HG03135 (cell line): Measurements from ENCODE around the gene C5.

ENCODE experiments used
- ATAC-seq: cut with Tn5 transposase; IDR thresholded peaks from one replicate; pipeline ENCODE4 v1.9.1; 2021; ENCODE audit warnings: mild to moderate bottlenecking, moderate library complexity; ENCODE audit not compliant: unreplicated experiment

C5 gene

DNA sequence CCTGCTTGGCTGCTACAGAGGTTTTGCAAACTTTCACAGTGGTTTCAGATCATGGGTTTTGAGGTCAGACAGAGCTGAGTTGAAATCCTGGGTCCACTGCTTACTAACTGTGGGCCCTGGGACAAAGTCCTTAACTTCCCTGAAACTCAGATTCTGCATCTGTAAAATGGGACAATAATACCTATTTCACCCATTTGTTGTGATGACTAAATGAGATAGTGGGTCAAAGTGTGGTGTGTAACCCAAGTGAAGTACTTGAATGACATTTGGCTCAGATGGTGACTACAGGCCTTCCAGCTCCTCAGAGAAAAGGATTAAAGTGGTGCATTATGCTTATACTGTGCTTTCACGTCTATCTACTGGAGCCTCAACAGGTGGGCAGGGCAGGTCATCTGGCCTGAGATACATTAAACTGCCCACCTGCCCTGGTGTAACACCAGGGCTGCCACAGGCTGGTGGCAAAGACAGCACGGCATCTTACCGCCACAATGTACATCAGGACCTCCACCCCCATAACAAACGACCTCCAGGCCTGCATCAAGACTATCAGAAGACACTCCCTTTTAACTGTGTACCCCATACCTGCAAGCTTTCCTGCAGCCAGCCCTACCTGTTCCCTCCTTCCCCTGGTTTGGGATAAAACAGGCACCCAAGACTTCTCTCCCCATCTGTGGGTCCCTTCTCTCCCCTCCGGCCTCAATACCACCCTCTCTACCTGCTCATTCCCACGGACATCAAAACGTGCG lies 122.6 kb downstream of the C5 start:
- ATAC-seq = no peak

DNA sequence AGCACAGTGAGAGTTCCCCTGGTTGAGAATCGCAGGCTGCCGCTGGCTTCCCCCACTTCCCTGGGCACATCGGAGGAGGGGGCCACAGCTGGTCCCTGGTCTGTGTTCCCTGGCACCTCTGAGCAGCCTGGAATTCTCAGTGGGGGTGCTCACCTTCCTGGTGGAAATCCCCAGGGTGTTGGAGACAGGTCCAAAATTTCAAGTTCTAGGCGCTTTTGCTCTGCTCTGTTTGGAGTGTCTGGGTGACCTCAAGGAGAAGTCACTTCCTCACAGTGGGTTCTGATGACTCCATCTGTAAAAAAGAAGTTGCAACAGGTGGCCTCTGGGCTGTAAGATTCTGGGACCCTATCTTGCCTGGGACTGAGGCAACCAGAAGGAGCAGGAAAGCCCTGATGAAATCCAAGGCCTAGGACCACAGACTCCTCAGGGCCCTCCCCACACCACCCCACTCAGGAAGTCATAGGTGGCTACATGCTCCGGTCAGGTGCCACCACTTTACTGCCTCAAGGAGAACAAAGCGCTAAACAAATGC lies 123.6 kb downstream of the C5 start, which contains the start of gene TRAF1:
Gene TRAF1, minus strand, starts transcription at position 400 of the 532 bp plus-strand sequence. CDS start 721 bp downstream, outside the sequence.
- peak; percentile 21 for ATAC-seq

DNA sequence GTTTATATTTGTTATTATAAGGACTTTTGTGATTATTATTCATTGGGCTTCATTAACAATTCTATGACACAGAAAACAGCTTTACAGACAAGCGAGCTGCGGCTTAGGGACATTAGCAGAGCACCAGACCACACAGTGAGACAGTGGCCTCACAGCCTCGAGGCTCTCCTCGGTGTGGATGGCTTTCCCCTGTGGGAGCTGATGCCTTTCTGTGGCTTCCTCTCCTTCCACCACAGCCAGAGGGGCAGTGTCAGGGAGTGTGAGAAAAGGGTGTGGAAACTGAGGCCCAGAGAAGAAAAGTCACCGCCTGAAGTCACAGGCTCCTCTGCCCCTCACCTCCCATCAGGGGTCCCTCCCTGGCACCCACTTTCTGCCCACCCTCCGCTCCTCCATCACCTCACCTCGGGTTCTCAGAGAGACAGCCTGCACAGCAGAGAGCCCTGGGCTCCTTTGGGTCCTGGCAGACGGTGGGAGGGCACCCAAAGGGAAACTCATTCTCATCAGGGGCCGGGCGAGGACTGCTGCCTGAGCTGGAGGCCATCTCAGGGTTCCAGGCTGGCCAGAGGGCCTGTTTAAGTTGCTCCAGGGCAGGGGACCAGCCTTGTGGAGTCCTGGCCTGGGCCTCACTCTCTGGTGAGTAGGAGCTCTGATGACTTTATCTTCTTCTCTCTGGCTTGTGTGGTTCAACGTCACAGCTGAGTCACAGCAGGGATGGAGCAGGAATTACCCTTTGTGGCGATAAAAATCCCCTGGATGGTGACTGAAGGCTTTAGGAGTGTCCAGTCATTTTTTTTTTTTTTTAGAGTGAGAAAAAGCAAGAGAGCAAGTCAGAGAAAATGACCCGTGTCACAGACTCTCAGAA lies 124.3 kb downstream of the C5 start:
- ATAC-seq = peak; percentile 33

DNA sequence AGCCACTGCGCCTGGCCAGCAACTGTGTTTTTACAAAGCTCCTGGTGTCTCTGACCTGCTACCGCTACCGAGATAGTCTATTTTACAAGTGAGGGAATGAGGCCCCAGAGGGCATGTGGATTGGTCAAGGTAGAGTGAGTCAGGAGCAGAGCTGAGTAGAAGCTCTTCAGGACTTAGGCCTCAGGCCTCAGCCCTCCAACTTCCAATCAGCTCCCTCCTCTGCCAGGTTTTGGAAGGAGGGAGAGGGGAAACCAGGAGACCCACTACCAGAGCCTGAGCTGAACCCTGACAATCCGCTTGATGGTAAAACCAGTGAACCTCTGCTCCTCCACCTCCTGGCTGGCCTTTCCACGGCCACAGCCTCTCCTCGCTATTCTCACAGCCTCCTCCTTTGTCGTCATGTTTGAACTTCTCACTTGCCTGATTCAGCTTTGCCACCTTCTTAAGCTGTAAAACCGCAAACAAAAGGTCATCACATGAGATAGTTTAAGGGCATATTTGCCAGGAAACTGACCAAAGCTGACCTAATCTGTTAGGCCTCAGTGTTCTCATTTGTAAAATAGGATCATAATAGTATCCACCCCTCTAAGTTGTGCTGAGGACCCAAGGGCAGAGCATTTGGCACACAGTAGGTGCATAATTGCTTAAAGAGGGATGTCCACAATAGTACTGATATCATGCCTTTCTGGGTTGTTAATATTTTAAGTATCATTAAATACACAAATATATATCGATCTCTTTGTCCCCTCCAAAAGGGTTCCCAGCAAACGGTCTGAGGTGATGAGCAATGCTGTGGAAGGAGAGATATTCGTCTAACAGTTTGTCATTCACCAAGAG lies 125.2 kb downstream of the C5 start:
- ATAC-seq = no peak

DNA sequence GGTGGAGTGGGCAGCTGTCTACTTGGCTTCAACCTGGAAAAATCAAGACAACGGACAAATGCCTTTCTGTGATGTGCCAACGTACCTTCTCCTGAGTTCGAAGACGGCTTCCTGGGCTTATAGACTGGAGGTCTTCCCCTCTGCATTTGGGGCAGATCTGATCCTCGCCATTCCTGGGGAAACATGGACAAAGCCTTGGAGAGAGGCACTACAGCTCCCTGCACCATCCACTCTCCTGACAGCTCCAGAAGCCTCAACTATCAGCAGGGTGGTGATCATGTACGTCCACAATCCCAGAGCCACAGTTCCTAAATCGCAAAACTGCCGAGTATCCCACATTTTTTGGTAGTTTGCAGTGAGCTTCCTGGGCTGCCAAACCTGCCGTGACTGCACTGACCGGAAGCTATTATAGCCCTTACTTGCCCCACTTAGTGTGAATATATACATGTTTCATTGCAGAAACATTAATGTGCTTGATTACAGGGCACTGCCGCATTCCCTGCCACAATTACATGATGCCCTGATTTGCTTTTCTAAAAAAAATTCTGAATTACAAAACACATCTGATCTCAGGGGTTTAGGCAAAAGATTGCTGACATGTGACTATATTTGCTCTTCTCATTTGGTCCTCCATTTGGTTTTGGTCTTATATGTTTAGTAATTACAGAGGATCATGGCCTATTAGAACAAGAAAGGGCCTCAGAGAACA lies 126.3 kb downstream of the C5 start:
- no peak for ATAC-seq

DNA sequence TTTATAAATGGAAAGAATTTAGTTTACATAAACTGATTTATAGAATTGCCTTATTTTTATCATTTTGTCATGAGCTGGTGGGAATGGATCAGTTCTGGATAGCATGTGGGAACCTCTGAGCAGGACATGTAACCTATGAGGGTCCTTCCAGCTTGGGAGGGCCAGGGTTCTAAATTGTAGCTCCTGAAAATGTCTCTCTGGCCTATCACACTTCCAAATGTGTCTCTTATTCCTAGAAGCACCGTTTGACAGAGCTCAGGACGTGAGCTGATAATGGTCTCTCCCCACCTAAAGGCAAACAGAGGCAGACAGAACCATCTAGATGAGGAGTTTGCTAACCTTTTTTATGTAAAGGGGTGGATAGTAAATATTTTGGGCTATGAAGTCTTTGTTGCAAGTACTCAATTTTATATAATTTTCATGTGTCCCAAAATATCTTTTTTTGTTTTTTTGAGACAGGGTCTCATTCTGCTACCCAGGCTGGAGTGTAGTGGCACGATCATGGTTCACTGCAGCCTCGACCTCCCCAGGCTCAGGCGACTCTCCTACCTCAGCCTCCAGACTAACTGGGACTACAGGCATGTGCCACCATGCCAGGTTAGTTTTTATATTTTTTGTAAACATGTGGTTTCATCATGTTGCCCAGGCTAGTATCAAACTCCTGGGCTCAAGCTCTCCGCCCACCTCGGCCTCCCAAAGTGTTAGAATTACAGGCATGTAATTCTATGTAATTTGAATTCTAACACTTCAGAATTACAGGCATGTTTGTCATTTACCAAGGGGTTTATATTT lies 127.5 kb downstream of the C5 start:
- no peak for ATAC-seq

DNA sequence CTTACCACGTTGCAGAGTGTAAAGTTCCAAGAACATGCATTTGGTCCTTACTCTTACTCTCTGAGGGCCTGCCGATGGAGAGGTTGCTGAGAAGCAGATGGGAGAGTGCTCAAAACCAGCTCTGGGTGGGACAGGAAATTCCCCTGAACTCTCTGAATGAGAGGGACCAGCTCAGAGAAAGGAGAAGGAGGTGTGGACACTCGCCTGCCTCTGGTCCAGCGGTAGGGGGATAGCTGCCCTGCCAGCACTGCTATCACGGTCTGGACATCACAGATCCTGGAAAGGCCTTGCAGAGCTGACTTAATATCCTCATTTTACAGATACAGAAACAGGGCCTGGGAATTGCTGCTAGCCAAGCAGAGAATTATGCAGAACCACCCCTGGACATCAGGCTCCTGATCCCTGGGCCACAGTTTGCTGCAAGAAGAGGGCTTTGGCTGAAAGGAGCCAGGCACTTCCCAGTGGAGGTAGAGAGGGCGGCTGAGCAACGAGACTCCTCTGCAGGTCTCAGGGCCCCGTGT lies 128.4 kb downstream of the C5 start:
- no peak for ATAC-seq

DNA sequence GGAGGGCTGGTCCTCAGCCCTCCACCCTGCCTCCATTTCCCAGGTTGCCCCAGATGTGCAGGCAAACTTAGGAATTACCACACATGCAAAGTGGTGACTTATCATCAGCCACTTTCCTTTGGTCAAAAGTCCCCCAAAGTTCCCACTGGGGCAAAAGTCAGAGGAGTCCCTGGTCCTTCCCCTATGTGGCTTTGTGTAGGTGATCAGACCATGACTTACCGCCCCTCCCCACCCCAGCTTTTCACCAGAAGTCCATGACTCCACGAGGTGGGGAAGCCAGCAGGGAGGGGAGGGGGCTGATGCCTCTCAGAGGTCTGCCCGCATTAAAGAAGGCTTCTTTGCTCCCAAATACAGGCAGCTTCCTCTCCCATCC lies 129.3 kb downstream of the C5 start:
- ATAC-seq = no peak

DNA sequence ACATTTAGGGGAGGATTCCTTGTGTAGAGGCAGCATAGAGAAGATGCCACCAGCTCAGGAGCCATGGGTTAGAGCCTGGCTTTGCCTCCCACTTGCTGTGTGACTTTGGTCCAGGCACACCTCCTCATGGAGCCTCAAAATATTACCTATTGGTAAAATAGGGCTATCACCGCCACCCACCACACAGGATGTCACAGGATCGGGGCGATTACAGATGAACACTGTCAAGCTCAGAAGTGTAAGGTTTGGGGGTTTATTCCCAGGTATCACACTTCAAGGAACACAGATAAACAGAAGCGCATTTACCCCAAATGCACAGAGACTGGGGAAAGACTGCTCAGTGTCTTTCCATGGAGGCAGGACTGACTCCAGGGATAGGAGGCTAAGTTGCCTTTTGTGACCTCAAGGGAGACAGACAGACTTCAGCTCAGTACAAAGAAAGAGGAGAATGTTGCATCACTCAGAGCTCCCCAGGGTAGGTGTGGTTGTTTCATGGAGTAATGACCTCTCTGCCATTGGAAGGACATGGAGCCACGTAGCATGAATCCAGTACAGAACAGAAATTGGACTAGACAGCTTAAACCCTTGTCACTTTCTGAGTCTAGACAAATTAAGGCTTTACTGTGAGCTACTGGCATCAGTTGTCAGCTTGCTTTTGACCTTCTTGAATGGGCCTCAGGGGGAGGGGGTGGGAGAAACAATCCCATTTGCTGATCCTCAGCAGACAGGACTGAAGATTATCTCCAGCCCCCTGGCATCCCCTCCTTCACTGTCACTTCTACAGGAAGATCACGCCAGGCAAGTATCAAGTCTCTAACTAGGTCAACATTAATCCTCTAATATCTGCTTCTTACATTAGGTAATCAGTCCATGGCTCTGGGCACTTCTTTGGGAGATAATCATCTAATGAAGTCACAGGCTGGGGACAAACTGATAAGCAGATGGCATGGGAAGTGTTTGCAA lies 130.0 kb downstream of the C5 start:
- no peak for ATAC-seq

DNA sequence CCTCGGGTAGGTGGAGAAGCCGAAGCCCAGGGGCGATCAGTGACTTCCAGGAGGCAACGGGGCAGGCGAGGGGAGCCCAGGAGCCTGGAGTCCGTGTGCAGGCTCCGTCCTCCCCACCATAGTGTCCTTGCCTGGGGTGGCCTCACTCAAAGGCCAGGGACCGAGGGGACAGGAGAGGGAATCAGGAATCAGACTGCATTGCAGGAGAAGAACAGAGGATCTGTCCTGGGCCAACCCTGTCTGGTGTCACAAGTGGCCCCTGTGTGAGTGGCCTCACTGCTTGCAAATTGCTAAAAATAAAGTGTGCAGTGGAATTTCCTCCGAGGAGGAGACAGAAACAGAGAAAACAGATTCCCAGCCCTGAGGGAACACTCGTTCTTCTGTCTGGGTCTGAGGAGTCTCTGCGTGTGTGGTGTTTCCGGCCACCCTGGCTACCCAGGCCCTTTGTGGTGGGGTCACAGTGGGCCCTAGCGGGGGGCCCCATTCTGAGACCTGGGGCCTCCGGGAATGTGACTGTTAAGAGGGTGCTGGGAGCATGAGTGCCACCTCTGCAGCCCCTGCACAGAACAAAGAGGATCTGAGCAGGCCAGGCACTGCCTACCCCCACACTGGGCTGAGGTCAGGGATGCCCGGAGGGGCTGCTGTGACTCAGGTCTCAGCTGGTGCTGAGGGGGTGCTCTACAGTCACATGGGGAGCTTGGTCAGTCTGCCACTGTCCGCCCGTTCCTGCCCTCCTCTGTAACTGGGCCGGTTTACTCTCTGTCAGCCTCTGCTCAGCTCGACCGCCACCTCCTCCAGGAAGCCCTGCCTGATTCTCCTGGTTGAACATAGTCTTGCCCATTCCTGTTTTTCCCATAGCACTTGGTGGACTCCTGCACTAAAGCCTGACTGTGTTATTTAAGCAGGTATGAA lies 130.9 kb downstream of the C5 start:
- ATAC-seq = no peak

DNA sequence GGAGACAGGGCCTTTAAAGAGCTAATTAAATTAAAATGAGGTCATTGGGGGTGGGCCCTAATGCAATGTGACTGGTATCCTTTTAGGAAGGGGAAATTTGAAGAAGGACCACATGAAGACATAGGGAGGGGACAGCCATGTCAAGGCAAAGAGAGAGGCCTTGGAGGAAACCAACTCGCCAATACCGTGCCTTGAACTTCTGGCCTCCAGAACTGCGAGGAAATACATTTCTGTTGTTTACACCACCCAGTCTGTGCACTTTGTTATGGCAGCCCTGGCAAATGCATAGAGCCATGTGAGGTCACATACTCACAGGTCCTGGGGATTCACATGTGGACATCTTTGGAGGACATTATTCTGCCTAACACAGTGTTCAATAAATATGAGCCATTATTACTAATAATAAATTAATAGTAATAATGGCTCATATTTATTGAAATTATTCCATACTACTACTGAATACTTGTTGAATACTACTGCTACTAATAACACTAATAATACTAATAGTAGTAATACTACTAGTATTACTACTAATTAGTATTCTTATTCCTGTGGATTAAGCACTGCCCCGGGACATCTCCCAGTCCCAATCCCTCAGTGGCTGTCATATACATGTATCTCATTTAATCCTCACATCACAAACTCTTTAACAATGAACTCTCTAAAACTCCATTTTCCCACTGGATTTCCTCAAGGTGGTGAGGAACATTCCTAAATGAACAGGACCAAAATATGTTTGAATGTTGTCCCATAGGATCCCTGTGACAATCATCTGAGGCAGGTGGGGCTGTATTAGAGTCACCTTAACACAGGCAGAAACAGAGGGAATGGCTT lies 131.9 kb downstream of the C5 start:
- ATAC-seq = no peak

DNA sequence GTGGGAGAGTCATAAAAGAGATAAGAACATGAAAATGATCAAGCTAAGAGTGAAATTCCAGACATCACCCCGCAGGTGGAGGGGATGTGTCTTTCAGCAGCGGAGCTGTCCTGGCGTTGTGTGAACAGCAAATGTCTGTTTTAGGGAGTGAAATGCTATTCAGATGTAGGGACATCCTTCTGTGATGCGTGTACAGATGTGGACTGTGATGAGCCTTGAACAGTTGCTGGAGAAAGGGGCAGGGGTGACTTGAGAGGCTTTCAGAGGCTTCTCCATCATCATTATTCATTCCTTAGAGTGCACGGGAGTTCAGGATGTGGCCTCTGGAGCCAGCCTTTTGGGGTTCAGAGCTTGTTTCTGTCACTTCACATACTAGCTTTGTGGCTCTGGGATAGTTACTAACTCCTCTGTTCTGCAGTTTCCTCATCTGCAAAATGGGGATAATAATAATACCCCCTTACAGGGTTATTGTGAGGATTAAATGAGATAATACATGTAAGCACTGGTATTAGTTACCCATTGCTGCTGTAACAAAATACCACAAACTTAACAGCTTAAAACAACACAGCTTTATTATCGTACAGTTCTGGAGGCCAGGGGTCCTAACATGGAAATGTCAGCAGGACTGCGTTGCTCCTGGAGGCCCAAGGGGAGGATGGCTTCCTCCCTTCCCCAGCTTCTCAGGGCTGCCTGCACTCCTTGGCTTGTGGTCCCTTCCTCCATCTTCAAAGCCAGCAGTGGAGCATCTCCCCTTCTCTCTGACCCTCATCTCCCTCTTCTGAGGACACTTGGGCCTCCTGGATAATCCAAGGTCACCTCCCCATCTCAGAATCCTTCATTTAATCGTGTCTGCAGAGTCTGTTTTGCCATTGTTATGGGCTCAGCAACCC lies 132.8 kb downstream of the C5 start:
- no peak for ATAC-seq

DNA sequence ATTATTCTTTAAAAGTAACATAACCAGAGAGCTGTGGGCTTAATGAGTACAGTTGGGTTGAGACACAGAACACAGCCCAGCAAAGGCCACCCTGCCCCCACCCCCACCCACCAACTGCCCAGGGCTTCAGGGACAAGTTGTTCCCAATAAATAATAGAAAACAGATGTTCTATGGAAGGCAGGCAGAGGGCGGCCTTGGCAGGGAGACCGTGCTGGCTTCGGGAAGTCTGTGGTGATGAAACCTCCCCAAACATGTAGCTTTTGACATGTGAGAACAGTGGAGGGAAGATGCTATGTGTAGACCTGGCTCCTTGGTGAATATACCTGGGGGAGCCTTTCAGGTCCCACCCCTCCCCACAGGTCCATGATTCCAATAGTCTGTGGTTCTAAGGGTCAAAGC lies 133.5 kb downstream of the C5 start:
- no peak for ATAC-seq

DNA sequence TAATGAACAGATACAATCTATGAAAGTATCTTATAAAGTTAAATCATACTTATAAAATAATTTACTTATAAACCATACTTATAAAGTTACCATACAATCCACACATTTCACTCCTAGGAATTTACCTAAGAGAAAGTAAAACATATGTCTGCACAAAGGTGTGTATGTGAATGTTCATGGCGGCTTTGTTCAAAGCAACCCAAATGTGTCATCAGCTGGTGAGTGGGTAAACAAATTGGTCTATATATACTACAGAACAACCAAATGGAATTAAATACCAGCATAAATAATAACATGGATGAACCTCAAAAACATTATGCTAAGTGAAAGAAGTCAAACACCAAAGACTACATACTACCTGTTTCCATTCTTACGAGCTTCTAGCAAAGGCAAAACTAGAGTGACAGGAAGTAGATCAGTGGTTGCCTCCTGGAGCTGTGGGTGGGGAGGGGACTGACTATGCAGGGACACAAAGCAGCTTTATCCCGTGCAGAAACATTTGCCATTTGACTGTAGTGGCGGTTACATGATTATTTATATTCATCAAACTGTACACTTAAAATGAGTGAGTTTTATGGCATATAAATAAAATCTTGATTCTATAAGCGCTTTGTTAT lies 134.1 kb downstream of the C5 start:
- no peak for ATAC-seq

DNA sequence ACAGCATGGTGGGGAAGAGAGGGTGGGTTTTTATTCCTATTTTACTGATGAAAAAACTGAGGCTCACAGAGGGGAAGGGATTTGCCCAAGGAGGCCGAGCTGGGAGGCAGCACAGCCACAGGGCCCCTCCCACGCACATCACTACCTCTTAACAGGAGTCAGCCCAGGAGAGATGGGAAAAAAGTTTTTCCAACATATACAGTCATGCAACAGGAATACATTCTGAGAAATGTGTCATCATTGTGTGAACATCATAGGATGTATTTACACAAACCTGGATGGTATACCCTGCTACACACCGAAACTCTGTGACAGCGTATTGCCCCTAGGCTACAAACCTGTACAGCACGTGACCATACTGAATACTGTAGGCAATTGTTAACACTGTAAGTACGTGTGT lies 135.1 kb downstream of the C5 start:
- no peak for ATAC-seq
